NCI-H69 (cell line): Measurements from ENCODE around the gene NBPF11.
"Not testable (repeated sequence)": the region's sequence is repeated elsewhere in the genome, so short reads cannot be mapped to it uniquely, and the experiment has no call there.

Experiments
- DNase-seq: peaks from one replicate; lab custom pipeline; 2025; lab: John Stamatoyannopoulos, UW

The NBPF11 gene

GRCh38 chr1:148149050-148149815, 2.8 kb downstream of the NBPF11 start:
- not testable (repeated sequence) for DNase-seq

- not testable (repeated sequence) for DNase-seq
Observed at GRCh38 chr1:148147052-148147838, 4.8 kb downstream of the NBPF11 start.

GRCh38 chr1:148146191-148146997, 5.7 kb downstream of the NBPF11 start:
- DNase-seq = not testable (repeated sequence)

GRCh38 chr1:148143223-148143622, 8.9 kb downstream of the NBPF11 start:
- DNase-seq = not testable (repeated sequence)

- not testable (repeated sequence) for DNase-seq
Observed at GRCh38 chr1:148141936-148142335, 10.1 kb downstream of the NBPF11 start.

GRCh38 chr1:148138606-148139005, 13.5 kb downstream of the NBPF11 start:
- DNase-seq = not testable (repeated sequence)

- DNase-seq = not testable (repeated sequence)
Observed at GRCh38 chr1:148122341-148122740, 29.7 kb downstream of the NBPF11 start.

- DNase-seq = not testable (repeated sequence)
Observed at GRCh38 chr1:148120395-148120794, 31.7 kb downstream of the NBPF11 start.

GRCh38 chr1:148095732-148096131, 56.3 kb downstream of the NBPF11 start:
- not testable (repeated sequence) for DNase-seq

GRCh38 chr1:148086196-148086595, 65.9 kb downstream of the NBPF11 start:
- peak; percentile 6 for DNase-seq

- not testable (repeated sequence) for DNase-seq
Observed at GRCh38 chr1:148081205-148081604, 70.9 kb downstream of the NBPF11 start.

- not testable (repeated sequence) for DNase-seq
Observed at GRCh38 chr1:148078632-148079519, 73.2 kb downstream of the NBPF11 start.

GRCh38 chr1:148078090-148078489, 74.0 kb downstream of the NBPF11 start:
- DNase-seq = not testable (repeated sequence)

GRCh38 chr1:148077458-148077857, 74.6 kb downstream of the NBPF11 start:
- DNase-seq = not testable (repeated sequence)

- DNase-seq = not testable (repeated sequence)
Observed at GRCh38 chr1:148073392-148073791, 78.7 kb downstream of the NBPF11 start.

GRCh38 chr1:148068606-148069005, 83.5 kb downstream of the NBPF11 start:
- DNase-seq = not testable (repeated sequence)

- not testable (repeated sequence) for DNase-seq
Observed at GRCh38 chr1:148068201-148068600, 83.9 kb downstream of the NBPF11 start.

- not testable (repeated sequence) for DNase-seq
Observed at GRCh38 chr1:148060294-148060701, 91.8 kb downstream of the NBPF11 start.

- not testable (repeated sequence) for DNase-seq
Observed at GRCh38 chr1:148057384-148057783, 94.7 kb downstream of the NBPF11 start.
